Ectodermal cell (in vitro differentiated cells): ENCODE measurements around the gene PDE10A. TPM values are rescaled to one million over a fixed set of nuclear protein-coding genes. Genes with fewer than 3 reads are reported as not detected.
A peak's percentile ranks its signal among the peaks of the same experiment; 100 is the strongest.

Experiments used
- H3K27ac ChIP-seq: 2 replicates; pipeline ENCODE4 v1.7.0; 2013; ENCODE audit warnings: mild to moderate bottlenecking, low read depth, low read length; ENCODE audit not compliant: insufficient read depth, poor library complexity, severe bottlenecking
- H3K27me3 ChIP-seq: 2 replicates; pipeline ENCODE4 v1.7.0; 2013; ENCODE audit warnings: mild to moderate bottlenecking, low read length; ENCODE audit not compliant: insufficient read depth, control insufficient read depth, poor library complexity, severe bottlenecking
- H3K36me3 ChIP-seq: one replicate; pipeline ENCODE4 v1.7.0; 2013; ENCODE audit warnings: low read length; ENCODE audit not compliant: control insufficient read depth, insufficient read depth
- H3K4me1 ChIP-seq: one replicate; pipeline ENCODE4 v1.7.0; 2013; ENCODE audit warnings: low read length; ENCODE audit not compliant: control insufficient read depth, insufficient read depth
- H3K4me3 ChIP-seq: 2 replicates; pipeline ENCODE4 v1.7.0; 2013; ENCODE audit warnings: low read depth, low read length, control low read depth; ENCODE audit not compliant: insufficient read depth
- H3K9me3 ChIP-seq: 2 replicates; pipeline ENCODE4 v1.7.0; 2013; ENCODE audit warnings: mild to moderate bottlenecking, low read length, moderate library complexity; ENCODE audit not compliant: control insufficient read depth
- WGBS, 2 experiments: methylation state at CpG; one replicate each; pipeline ENCODE4 v1.1.7; 2013; ENCODE audit warnings: missing lambda C conversion rate in 2 of 2; 5-methylcytosine and 5-hydroxymethylcytosine counted together
- polyA plus RNA-seq, 4 experiments: library from polyadenylated mRNA; stranded (reverse); fragments of 50-300 nt; gene quantifications; one replicate each; pipeline ENCODE4 v1.2.3, GENCODE V29; 2013

Gene PDE10A
- polyA plus RNA-seq (2013, experiment 1 of 4), result 4.8 TPM
- polyA plus RNA-seq (2013, experiment 2 of 4), result 6.1 TPM
- 6.2 TPM for polyA plus RNA-seq (2013, experiment 3 of 4)
- polyA plus RNA-seq (2013, experiment 4 of 4), result 7.9 TPM

GRCh38 chr6:165662749-165663376 lies at the start of gene PDE10A:
Gene PDE10A, minus strand, starts transcription at chr6:165663241. Its CDS starts 430 bp downstream, at chr6:165662811.
- peaks cover 80% of the 10 kb centered on the region for H3K27me3 ChIP-seq
- H3K27ac ChIP-seq, result no peak within 1 kb of the TSS
- H3K4me1 ChIP-seq, result peaks cover 13% of the 10 kb centered on the region
- no peaks in the 10 kb centered on the region for H3K9me3 ChIP-seq
- peak within 1 kb of the TSS; percentile 59 for H3K4me3 ChIP-seq
- WGBS, 2 experiments, result 0% methylated on average over 80 of the region's 80 CpGs
- H3K36me3 ChIP-seq, result no peaks in the 10 kb centered on the region

GRCh38 chr6:165708985-165709576 lies 46.0 kb upstream of the PDE10A start:
- H3K36me3 ChIP-seq, result no peaks in the 10 kb centered on the region
- no peak overlapping the region for H3K27ac ChIP-seq
- H3K9me3 ChIP-seq, result no peaks in the 10 kb centered on the region
- no peak overlapping the region for H3K4me3 ChIP-seq
- H3K27me3 ChIP-seq, result no peaks in the 10 kb centered on the region
- no peaks in the 10 kb centered on the region for H3K4me1 ChIP-seq
- 90 to 91% methylated on average over 21 to 23 of the region's 23 CpGs for WGBS, 2 experiments

GRCh38 chr6:165707067-165707853 lies 44.2 kb upstream of the PDE10A start:
- no peaks in the 10 kb centered on the region for H3K27me3 ChIP-seq
- WGBS, 2 experiments, result 93% methylated on average over 14 of the region's 14 CpGs
- H3K27ac ChIP-seq, result no peak overlapping the region
- H3K36me3 ChIP-seq, result no peaks in the 10 kb centered on the region
- no peak overlapping the region for H3K4me3 ChIP-seq
- H3K9me3 ChIP-seq, result no peaks in the 10 kb centered on the region
- no peaks in the 10 kb centered on the region for H3K4me1 ChIP-seq

GRCh38 chr6:165705941-165706340 lies 42.9 kb upstream of the PDE10A start:
- H3K27ac ChIP-seq, result no peak overlapping the region
- H3K4me3 ChIP-seq, result no peak overlapping the region
- no peaks in the 10 kb centered on the region for H3K9me3 ChIP-seq
- H3K27me3 ChIP-seq, result no peaks in the 10 kb centered on the region
- WGBS, 2 experiments, result 90 to 95% methylated on average over 5 of the region's 5 CpGs
- no peaks in the 10 kb centered on the region for H3K36me3 ChIP-seq
- no peaks in the 10 kb centered on the region for H3K4me1 ChIP-seq

GRCh38 chr6:165704045-165704748 lies 41.2 kb upstream of the PDE10A start:
- Histone ChIP-seq H3K4me3 (no peak overlapping the region), H3K9me3 (no peaks in the 10 kb centered on the region), H3K4me1 (no peaks in the 10 kb centered on the region), H3K27me3 (no peaks in the 10 kb centered on the region), H3K27ac (no peak overlapping the region), H3K36me3 (no peaks in the 10 kb centered on the region)
- 53 to 56% methylated on average over 9 of the region's 9 CpGs for WGBS, 2 experiments

- no peaks in the 10 kb centered on the region for H3K9me3 ChIP-seq
- 81 to 84% methylated on average over 10 of the region's 10 CpGs for WGBS, 2 experiments
- H3K27ac ChIP-seq, result no peak overlapping the region
Measured at GRCh38 chr6:165702669-165703068, 39.6 kb upstream of the PDE10A start.

GRCh38 chr6:165701564-165702354 lies 38.7 kb upstream of the PDE10A start:
- Histone ChIP-seq H3K27ac (no peak overlapping the region), H3K36me3 (no peaks in the 10 kb centered on the region), H3K27me3 (no peaks in the 10 kb centered on the region), H3K4me3 (no peak overlapping the region), H3K4me1 (no peaks in the 10 kb centered on the region), H3K9me3 (no peaks in the 10 kb centered on the region)
- 95 to 97% methylated on average over 11 of the region's 11 CpGs for WGBS, 2 experiments

More at GRCh38 chr6:165702669-165703068, 39.6 kb upstream of the PDE10A start:
- Histone ChIP-seq H3K4me3 (no peak overlapping the region), H3K27me3 (no peaks in the 10 kb centered on the region), H3K36me3 (no peaks in the 10 kb centered on the region), H3K4me1 (no peaks in the 10 kb centered on the region)

- Histone ChIP-seq H3K27me3 (no peaks in the 10 kb centered on the region), H3K36me3 (no peaks in the 10 kb centered on the region), H3K4me3 (no peak overlapping the region), H3K9me3 (no peaks in the 10 kb centered on the region), H3K27ac (no peak overlapping the region), H3K4me1 (no peaks in the 10 kb centered on the region)
- WGBS, 2 experiments, result 95% methylated on average over 4 of the region's 4 CpGs
Measured at GRCh38 chr6:165701005-165701404, 38.0 kb upstream of the PDE10A start.

GRCh38 chr6:165698868-165699267 lies 35.8 kb upstream of the PDE10A start:
- Histone ChIP-seq H3K4me1 (no peaks in the 10 kb centered on the region), H3K27ac (no peak overlapping the region)

More at GRCh38 chr6:165698868-165699267, 35.8 kb upstream of the PDE10A start:
- no peak overlapping the region for H3K4me3 ChIP-seq
- H3K27me3 ChIP-seq, result no peaks in the 10 kb centered on the region
- no peaks in the 10 kb centered on the region for H3K36me3 ChIP-seq
- H3K9me3 ChIP-seq, result no peaks in the 10 kb centered on the region
